Stimulated activated CD4-positive, alpha-beta T cell treated with anti-CD3 and anti-CD28 coated beads, Interleukin-12 subunit alpha, Interleukin-12 subunit beta, amount 100 ng/mL, for 48 hours (primary cell): ENCODE measurements around the gene HOXC12.

Experiments
- DNase-seq, 3 donors: peaks; one replicate each; pipeline ENCODE4 v3.0.0-alpha.2; 2020; ENCODE audit warnings: low read depth in 2 of 3, low spot score in 1 of 3

The HOXC12 gene

GRCh38 chr12:53955776-53956250 lies 1.1 kb downstream of the HOXC12 start:
- no peak for DNase-seq

GRCh38 chr12:53956251-53956887 lies 1.7 kb downstream of the HOXC12 start:
- DNase-seq: no peak

GRCh38 chr12:53956914-53957536 lies 2.3 kb downstream of the HOXC12 start:
- no peak for DNase-seq

GRCh38 chr12:53958128-53958527 lies 3.4 kb downstream of the HOXC12 start:
- DNase-seq: no peak

GRCh38 chr12:53959314-53959713 lies 4.6 kb downstream of the HOXC12 start:
- DNase-seq: no peak

- DNase-seq: no peak
Observed at GRCh38 chr12:53960187-53961024, 5.7 kb downstream of the HOXC12 start.

GRCh38 chr12:53961025-53961761 lies 6.5 kb downstream of the HOXC12 start:
- no peak for DNase-seq

- no peak for DNase-seq
Observed at GRCh38 chr12:53963005-53963404, 8.3 kb downstream of the HOXC12 start.

GRCh38 chr12:53963434-53964314 lies 9.0 kb downstream of the HOXC12 start:
- DNase-seq: no peak

GRCh38 chr12:53964315-53964713 lies 9.6 kb downstream of the HOXC12 start:
- no peak for DNase-seq

GRCh38 chr12:53965281-53966084 lies 10.8 kb downstream of the HOXC12 start:
- DNase-seq: no peak

GRCh38 chr12:53966085-53966384 lies 11.3 kb downstream of the HOXC12 start:
- DNase-seq: no peak

GRCh38 chr12:53966385-53967133 lies 11.9 kb downstream of the HOXC12 start:
- no peak for DNase-seq

- no peak for DNase-seq
Observed at GRCh38 chr12:53967421-53967925, 12.8 kb downstream of the HOXC12 start.

GRCh38 chr12:53968214-53969127 lies 13.8 kb downstream of the HOXC12 start:
- DNase-seq: no peak

GRCh38 chr12:53969588-53970259 lies 15.0 kb downstream of the HOXC12 start:
- no peak for DNase-seq

GRCh38 chr12:53970451-53970850 lies 15.7 kb downstream of the HOXC12 start:
- no peak for DNase-seq
